Activated CD4-positive, alpha-beta T cell treated with anti-CD3 and anti-CD28 coated beads for 36 hours (primary cell): ENCODE results near the gene ALG1. TPM values are rescaled to one million over a fixed set of nuclear protein-coding genes. Genes with fewer than 3 reads are reported as not detected.

ENCODE experiments used
- total RNA-seq, 2 experiments: library from RNA; stranded (reverse); gene quantifications; one replicate each; pipeline ENCODE4 v1.2.3, GENCODE V29; 2021

The ALG1 gene
- total RNA-seq, 2 experiments from 2014 or later: 15.7 to 18.1 TPM

Other genes starting within 250 kb of the ALG1 start
- gene GLYR1, start 224.6 kb upstream of the ALG1 start, total RNA-seq: 10 to 100 TPM; 76.9 to 78.4 TPM
- 10 to 100 TPM; 19.3 to 23.0 TPM for gene UBN1, start 224.4 kb upstream of the ALG1 start, total RNA-seq
- not detected for gene PPL, start 134.7 kb upstream of the ALG1 start, total RNA-seq
- gene SEC14L5, start 113.5 kb upstream of the ALG1 start, total RNA-seq: under 1 TPM; 0.09 to 0.28 TPM
- 10 to 100 TPM in 1 of 2 experiments, 1 to 10 TPM in 1; 8.9 to 10.2 TPM for gene NAGPA, start 37.9 kb upstream of the ALG1 start, total RNA-seq
- not detected for gene C16orf89, start 5.9 kb upstream of the ALG1 start, total RNA-seq
- gene EEF2KMT, start 26.0 kb downstream of the ALG1 start, total RNA-seq: 10 to 100 TPM; 12.2 TPM